HL-60/S4 treated with phorbol 12-myristate 13-acetate at 8.2 ng/mL for 4 days and 3 days (cell line): ENCODE measurements around the gene PRODH.
"Not testable (repeated sequence)": the region's sequence is repeated elsewhere in the genome, so short reads cannot be mapped to it uniquely, and the experiment has no call there.

ENCODE experiments used
- in situ Hi-C: fragments of 300-500 bp; cut with MboI; formaldehyde crosslinking; loops from 2 replicates; pipeline ENCODE4 v1.15.0; 2022; ENCODE audit warnings: low sequenced_read_pairs

PRODH gene

GRCh38 chr22:18935889-18936529 lies at the start of gene PRODH:
Gene PRODH (minus strand): TSS chr22:18936293. CDS start chr22:18936287, 6 bp downstream.
- in situ Hi-C loops: no loop called here

DNA sequence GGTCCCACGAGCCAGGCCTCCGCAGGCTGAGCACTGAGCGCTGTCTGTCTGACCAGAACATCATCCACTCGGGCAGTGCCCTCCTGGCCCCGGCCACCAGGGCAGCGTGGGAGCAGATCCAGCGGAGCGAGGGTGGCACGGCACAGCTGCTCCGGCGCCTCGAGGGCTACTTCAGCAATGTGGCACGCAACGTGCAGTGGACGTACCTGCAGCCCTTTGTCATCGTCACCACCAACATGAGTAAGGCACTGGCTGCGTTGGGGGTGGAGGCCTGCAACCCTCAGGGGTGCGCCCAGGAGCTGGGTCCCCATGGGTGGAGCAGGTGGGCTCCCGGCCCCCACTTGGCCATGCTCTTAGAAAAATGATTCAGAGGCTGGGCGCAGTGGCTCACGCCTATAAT lies 49.7 kb upstream of the PRODH start:
- in situ Hi-C loops: loop anchor here (25.0 kb wide), 1 partner anchor 677 kb away; no protein-coding TSS in a partner anchor

DNA sequence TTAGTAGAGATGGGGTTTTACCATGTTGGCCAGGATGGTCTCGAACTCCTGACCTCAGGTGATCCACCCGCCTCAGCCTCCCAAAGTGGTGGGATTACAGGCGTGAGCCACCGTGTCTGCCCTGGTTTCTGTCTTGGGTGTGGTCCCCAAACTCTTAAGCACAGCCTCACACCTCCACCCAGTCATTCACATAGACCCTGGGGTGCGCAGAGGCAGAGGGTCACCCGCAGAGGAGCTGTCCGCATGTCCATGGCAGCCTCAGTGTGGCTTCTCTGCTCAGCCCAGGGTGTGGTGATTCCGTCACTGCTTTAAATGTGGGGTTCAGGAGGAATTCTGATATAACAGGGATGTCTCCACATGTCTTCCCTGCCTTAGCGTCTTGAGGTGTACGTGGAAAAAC lies 48.5 kb upstream of the PRODH start:
- in situ Hi-C loops: loop anchor here (25.0 kb wide), 1 partner anchor 678 kb away; no protein-coding TSS in a partner anchor

DNA sequence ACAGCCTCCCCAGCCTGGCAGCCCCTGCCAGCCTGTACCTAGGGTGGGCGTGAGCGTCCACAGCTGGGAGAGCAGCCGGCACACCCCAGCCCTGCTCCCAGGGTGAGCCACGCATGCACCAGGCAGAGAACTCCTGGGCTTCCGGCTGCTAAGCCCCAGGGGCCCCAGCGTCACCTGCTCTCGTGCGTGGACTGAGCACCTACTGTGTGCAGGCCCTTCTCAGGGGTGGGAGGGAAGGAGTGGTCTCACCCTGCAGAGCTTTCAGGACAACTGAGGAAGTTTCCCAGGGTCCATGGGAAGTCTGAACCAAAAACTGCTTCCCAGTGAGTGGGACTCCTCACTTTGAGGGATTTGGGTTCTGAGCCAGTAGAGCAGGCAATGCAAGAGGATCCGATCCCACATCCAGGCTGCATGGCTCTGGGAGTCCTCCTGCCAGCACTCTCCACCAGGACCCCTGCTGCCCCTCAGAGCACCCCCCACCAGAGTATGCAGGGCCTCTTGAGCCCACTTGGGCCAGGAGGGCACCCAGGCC lies 47.1 kb upstream of the PRODH start:
- in situ Hi-C loops: loop anchor here (25.0 kb wide), 1 partner anchor 679 kb away; no protein-coding TSS in a partner anchor

- in situ Hi-C loops: loop anchor here (25.0 kb wide), 1 partner anchor 681 kb away; no protein-coding TSS in a partner anchor
Observed at GRCh38 chr22:18980829-18981228, 44.7 kb upstream of the PRODH start.

DNA sequence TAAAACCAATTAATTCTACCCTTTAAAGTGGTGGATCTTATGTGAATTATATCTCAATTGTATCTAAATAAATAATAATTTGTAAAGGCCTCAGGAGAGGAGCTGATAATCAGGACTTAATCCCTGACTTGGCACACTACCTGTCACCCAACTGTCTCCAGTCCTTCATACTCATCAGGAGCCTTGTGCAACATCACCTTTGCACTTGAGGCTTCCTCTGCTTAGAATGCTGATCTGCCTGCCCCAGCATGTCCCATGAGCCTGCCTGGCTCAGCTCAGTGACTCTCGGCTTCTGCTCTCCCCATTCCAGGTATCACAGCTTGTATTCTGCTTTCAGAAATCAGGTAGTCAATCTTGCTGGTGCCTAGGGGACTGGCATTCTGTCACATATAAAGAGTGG lies 43.9 kb upstream of the PRODH start:
- in situ Hi-C loops: loop anchor here (25.0 kb wide), 1 partner anchor 682 kb away; no protein-coding TSS in a partner anchor

GRCh38 chr22:18978506-18978905 lies 42.4 kb upstream of the PRODH start:
- in situ Hi-C loops: loop anchor here (25.0 kb wide), 1 partner anchor 684 kb away; no protein-coding TSS in a partner anchor

- in situ Hi-C loops: loop anchor here (25.0 kb wide), 1 partner anchor 684 kb away; no protein-coding TSS in a partner anchor
Observed at GRCh38 chr22:18977824-18978425, 41.8 kb upstream of the PRODH start.

GRCh38 chr22:18976197-18976751 lies 40.2 kb upstream of the PRODH start:
- in situ Hi-C loops: loop anchor here (25.0 kb wide), 1 partner anchor 686 kb away; no protein-coding TSS in a partner anchor

DNA sequence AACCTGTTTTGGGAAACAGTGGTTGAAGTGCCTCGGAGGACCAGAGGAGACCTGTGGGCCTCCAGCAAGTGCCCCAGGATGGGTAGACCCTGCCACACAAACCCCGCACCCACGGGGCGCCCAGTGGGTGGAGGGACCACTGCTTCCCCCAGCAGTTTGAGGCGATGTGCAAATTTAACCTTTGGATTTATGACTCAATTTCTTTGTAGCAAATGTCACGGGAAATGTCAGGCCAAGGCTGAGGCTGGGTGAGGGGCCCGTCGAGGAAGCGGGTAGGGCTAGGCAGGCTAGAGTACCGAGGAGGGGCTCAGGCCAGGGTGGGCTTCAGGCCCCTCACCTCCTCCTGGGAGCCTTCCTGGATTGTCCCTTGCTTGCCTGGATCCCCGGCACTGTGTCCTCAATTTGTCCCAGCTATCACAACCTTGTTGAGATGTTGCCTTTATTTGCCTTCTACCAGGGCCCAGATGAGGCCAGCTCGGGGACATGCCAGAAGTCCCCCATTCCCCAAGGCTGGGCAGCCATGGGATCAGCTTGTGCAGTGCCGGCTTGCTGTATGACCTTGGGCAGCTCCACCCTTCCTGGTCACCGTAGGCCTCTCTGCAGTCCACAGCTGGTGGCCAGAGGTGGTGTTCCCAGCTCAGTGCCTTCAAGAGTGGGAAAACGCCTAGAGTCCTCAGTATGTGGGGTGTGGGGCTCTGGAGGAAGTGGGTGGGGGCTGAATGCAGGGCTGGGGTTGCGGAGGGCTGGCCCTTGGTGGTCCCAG lies 39.5 kb upstream of the PRODH start:
- in situ Hi-C loops: loop anchor here (25.0 kb wide), 1 partner anchor 687 kb away; no protein-coding TSS in a partner anchor

- in situ Hi-C loops: loop anchor here (25.0 kb wide), 1 partner anchor 688 kb away; no protein-coding TSS in a partner anchor
Observed at GRCh38 chr22:18974477-18975180, 38.5 kb upstream of the PRODH start.

GRCh38 chr22:18973264-18974031 lies 37.4 kb upstream of the PRODH start:
- in situ Hi-C loops: no loop called here

DNA sequence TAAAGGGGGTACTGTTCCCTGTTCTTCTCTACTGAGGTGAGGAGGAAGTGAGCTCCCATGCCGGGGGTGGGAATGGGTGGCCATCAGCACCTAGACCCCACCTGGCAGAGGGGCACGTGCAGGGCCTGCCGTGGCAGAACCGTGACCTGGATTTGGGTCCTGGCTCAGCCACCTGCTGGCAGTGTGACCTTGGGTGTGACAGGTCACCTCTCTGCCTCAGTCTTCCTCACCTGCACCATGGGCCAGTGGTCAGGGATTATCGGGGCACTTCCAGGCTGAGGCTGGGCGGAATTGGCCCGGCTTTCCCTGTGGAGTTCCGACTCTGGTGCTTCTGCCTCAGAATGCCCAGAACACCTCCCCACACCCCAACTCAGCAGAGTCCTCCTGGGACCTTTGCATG lies 36.5 kb upstream of the PRODH start:
- in situ Hi-C loops: not testable (repeated sequence)

- in situ Hi-C loops: not testable (repeated sequence)
Observed at GRCh38 chr22:18972029-18972428, 35.9 kb upstream of the PRODH start.

DNA sequence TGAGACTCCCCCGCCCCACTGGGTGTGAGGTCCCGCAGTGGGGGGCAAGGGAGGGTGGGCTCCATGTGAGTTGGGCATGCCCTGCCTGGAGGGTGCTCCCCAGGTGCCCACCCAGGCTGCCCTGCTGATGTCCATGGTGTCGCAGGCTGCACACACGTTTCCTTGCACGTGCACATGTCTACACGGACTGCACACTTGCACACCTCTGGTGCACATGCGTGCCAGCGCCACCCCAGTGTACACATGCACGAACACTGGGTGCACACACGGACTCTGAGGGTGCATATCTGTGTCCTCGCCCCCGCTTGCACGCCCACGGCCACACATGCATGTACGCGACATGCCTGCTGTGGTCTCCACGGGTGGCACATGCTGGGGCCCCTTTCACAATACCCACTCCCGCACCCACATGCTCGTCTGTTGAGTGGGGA lies 35.2 kb upstream of the PRODH start:
- in situ Hi-C loops: no loop called here

DNA sequence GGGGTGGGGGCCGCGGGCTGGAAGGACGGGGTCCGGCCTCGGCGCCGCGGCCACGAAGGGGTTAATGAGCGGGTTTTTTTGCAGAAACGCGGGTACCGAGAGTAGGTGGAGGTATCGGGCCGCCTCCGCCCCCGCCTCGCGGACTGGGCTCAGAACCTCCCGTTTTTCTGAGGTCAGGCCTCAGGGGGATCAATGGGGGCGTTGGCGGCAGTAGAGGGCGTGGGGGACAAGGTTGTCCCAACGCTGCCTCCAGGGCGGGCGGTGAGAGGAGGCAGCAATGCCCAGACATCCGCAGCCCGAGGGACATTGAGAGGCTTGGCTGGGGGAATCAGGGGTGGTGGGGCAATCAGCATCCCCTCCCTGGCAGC lies 34.8 kb upstream of the PRODH start:
- in situ Hi-C loops: no loop called here

DNA sequence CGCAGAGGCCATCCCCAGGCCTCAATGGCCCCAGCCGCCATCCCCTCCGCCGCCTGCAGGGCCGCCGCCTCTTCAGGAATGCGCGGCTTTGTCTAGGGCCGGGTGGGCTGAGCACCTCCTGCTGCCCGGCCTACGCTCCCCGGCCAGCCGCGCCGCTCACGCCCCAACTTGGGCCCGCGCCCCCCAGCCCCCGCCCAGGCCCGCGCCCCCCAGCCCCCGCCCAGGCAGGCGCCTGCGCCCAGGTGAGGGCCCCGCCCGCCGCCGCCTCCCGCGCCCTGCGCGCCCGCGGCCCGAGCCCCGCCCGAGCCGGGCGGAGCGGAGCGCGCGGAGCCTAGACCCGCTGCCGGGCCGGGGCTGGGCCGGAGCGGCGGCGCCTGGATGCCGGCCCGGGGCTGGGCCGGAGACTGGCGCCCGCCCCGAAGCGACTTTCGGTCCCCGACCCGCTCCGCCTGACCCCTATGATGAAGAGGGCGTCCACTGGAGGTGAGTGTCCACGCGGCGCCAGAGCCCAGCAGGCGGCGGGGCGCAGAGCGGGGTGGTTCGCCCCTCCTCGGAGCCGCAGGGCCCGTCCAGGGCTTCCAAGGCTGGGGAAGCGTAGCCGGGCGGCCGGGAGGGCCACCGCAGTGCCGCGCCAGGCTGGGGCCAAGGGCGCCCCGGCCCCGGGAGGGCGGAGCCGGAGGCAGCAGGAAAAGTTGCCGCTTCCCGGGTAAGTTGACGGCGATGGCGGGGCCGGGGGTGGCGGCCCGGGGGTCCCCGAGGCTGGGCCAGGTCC lies 34.3 kb upstream of the PRODH start:
- in situ Hi-C loops: no loop called here

GRCh38 chr22:18969158-18969942 lies 33.3 kb upstream of the PRODH start:
- in situ Hi-C loops: not testable (repeated sequence)
